CD4-positive, alpha-beta T cell treated with Interleukin-4 for 4 hours (primary cell): ENCODE results near the gene TMEM11.

Source experiments
- DNase-seq: peaks from one replicate; pipeline ENCODE4 v3.0.0-alpha.2; 2020

Gene TMEM11, protein sequence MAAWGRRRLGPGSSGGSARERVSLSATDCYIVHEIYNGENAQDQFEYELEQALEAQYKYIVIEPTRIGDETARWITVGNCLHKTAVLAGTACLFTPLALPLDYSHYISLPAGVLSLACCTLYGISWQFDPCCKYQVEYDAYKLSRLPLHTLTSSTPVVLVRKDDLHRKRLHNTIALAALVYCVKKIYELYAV

DNA sequence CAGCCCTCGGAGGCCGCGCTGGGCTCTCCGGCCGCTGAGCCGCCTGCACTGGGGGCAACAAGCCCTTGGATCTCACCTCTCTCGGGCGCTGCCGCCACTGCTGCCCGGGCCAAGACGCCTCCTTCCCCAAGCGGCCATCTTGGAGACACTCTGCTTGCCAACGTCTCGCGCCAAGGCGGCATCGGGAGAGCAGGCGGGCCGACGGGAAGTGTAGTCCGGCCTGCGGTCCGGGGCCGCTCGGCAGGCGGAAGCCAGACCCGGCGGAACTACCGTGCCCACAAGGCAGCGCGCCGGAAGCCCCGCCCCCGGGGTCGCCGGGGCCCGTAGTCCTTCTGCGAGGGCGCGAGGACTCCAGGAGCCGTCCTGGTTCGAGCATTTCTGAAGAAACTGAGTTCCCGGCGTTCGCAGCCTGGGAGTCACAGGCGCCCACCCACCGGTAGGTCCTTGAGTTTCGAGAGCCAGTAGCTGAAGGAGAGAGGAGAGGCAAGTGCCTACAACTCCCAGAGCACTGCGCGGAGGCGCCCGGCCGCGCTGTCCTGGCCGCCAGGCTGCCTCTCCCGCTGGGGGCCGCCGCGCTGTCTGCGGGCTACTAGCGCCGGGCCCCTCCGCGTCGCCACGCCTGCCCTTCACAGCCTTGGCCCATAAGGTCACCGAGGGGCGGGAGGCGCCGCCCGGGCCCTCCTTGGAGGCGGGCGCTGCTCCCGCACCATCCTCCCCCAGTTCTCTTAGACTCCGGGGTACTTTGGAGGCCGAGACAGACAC is at the start of gene TMEM11:
TMEM11 (minus strand) TSS at position 147 of the 762 bp plus-strand sequence; CDS start at position 138, 9 bp downstream.
- DNase-seq = peak; percentile 93

DNA sequence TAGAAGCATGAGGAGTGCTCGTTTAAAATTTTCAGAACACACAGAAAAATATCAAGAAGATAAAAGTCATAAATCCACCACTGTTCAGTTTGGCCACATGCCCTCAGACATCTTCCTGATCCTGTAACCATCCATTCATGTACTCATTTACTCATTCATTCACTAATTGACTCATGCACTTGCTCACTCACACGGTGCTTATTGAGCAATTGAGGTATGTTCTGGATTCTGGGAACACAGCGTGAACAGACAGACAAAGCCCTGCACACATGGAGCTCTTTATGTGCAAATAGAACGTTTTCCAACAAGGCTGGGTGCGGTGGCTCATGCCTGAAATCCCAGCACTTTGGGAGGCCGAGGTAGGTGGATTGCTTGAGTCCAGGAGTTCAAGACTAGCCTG is 49.4 kb upstream of the TMEM11 start:
- no peak for DNase-seq

DNA sequence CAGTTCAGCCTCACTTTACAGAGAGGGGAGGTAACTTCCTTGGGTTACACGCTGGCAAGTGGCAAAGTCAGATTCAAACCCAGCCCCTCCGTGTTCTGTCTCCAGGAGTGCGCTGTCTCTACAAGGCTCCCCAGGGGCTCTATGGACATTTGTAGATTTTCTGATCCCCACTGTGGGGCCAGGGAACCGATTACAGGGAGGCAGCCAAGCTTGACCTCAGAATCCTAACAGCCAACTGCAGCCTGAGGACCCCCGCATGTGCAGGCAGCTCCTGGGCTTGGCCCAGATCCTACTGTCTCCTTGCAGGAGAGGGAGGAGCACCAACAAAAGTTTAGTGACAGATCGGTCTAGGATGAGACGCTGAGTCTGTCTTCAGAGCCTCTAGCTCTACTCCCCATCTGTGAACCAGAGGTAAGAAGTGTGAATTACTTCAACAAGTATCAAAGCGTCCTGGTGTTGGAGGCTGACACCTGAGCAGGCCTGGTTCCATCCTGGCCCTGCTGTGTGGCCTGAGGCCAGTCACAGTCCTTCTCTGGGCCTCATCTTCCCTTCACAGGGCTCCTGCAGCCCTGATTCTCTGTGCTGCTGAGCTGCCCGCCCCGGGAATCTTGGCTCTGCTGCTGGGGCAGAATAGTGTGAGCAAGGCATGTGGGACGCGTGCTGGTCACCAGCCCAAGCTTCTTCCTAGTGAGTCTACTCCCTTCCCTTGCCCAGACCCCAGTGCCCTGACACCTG is 48.5 kb upstream of the TMEM11 start:
- DNase-seq = no peak

DNA sequence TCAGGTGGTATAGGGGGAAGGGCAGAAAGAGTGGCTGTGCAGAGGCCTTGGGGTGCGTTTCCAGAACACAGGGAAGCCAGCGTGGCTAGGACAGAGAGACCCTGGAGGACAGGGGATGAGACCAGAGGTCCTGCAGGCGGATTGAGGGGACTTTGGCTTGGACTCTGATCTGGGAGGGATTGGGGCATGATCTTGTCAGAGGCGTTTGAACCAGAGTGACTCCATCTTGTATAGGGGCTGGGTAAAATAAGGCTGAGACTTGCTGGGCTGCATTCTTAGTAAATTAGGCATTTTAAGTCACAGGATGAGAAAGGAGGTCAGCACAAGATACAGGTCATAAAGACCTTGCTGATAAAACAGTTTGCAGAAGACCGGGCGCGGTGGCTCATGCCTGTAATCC is 44.6 kb upstream of the TMEM11 start:
- no peak for DNase-seq

DNA sequence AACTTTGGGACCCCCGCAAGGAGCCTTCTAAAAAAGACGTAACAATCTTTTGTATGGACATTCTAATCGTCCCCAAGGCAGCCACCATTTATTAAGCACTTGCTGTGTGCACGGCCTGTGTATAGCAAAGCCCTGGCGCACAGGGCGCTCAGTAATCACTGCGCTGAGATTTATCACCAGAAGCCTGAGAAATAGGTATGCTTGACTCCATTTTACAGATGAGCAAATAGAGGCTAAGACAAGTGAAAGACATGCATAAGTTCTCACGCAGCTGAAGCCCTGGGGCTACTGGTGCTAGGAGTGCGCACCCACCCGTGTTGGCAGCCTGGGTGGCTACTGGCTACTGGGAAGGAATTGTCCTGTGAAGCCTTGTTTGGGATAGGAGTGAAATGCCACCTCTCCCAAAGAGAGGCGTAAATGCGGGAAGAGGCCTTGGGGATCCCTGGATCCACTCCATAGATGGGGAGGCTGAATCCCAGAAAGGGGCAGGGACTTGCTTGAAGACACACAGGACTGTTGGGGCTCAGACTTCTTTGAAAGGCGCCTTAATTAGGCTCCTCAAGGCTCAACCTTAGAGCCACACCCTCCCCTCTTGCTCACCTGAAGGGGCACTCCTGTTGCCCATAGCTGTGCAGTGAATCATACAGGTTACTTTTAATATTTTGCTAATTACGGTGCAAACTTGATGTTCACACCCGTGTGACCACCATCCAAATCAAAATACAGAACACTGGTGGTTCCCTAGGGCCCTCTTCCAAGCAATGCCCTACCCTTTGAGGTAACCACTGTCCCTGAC is 39.9 kb upstream of the TMEM11 start:
- DNase-seq = no peak

DNA sequence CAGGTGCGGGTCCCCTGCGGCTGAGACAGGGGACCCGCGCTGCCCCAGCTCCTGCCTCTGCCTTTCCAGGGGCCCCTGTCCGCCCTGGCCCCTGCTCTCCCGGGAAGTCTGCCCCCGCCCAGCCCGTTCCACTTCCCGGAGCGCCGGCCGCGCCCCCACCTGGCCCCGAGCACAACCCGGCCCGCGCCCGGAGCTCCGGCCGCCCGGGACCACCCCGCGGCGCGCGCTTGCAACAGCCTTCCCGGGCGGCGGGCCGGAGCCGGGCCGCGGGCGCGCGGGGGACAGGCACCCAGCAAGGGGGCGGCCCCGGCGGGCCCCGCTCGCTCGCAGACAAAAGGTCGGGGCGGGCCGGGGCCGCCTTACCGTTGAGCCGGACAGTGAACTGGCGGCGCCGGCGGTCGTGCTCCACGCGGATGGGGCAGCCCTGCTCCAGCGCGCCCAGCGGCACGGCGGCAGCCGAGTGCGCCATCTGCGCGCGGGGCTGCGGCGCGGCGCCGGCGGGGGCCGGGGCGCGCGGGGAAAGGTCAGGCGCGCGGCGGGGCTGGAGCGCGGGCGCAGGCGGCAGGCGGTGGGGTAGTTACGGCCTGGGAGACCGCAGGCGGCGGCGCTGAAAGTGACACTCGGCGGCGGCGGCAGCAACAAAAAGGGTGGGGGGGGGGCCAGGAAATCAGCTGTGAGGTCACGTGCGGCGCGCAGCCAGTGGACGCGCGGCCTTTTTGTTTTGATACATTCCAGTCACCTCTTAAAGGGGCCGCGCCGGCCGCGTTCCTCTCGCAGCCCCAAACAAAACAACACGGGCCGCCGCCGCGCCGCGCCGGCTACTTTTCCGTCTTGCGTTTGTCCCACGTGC is 39.1 kb upstream of the TMEM11 start, which contains the start of gene NATD1:
NATD1 (minus strand) TSS at position 615 of the 850 bp plus-strand sequence; CDS start at position 469, 146 bp downstream.
- peak; percentile 78 for DNase-seq

DNA sequence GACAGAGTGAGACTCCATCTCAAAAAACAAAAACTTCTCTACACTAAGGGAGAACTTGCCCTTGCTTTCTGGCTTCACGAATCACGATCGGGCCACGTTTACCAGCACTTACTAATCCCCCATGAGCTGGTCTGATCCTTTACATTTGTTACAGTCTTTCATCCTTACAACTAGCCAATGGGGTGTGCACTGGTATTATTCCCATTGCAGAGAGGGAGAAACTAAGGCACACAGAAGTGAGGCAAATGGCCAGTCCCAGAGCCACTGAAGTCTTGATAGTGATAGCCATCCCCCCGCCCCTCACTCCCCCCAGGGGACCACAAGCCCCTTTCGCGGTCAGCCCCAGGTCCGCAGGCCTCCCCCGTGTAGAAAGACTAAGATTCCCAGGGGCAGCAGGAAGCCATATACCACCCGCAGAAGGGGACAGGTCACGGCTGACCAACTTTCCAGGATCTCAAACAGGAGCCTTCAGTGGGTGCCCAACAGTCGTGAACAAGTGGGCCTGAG is 38.4 kb upstream of the TMEM11 start:
- DNase-seq = no peak

DNA sequence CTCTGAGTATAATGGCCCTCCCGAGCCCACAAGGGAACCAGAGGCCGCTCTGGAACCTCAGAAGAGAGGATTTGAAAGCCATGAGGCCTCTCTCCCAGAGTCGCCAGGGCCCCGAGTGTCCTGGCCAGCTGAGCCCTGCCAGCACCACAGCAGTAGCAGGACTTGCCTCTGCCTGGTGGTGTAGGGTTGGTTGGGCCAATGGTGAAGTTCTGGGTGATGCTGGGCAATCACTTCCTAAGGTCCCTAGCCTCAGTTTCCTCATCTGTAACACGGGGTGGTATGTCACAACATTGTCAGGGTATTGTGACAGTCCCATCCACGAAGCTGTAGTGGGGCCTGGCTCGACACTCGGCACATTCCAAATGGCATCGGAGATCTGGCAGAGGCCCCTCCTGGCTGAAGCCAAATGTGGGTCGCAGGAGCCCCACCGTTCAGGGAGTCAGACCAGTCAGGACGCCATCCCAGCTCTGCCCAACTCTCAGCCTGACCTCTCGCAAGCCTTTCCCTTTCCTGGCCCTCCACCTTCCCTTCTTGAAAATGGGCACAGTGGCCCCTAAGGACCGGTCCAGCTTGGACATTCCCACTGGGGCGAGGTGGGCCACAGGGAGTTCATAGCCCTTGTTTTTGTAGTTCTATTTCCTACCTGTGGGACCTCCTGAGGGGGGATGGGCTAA is 37.5 kb upstream of the TMEM11 start:
- DNase-seq = no peak

DNA sequence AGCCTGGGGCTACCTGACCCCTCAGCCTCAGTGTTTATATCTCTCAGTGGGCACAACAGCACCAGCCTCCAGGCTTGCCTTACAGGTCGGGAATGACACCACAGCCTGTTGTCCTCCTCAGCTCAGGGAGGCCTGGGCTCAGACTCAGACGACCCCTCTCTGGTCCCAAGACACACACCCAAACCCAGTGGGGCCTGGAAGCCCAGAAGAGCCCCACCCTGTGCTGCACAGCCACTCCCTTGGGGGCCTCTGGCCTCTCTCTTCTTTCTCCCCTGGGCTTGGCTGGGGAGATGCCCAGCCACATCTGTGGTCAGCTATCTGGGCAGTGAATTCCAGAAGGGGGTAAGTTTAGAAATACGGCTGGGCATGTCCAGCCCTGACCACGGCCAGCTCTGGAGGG is 36.9 kb upstream of the TMEM11 start:
- DNase-seq = no peak

DNA sequence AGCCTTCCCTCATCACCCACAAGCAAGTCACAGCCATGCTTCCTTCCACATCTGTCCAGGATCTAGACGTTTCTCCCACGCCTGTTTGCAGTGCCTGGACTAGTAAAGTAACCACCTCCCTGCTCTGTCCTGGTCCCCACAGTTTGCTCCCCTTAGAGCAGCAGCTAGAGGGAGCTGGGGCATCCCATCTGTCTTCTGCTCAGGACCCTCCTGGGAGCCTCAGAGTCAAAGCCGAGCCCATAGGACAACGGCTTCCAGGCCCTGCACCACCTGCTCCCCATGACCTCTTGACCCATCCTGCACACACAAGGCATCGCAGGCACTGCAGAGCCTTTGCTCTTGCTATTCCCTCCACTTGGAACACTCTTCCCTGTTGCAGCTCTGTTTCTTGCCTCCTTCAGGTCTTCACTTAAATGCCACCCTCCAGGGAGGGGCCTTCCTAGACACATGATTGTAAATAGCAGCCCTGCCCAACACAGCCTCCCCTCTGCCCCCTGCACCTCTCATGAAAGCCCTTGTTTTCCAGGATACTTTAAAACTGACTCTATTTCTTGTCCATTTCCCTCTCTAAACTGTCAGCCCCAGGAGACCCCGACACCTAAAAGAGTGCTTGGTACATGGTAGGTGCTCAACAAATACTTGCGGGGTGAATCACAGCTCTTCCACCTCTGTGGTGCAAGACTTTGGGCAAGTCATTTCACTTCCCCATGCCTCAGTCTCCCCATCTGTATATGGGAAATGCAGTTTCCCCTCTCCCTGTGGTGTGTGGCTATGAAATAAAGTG is 36.2 kb upstream of the TMEM11 start:
- DNase-seq = no peak

DNA sequence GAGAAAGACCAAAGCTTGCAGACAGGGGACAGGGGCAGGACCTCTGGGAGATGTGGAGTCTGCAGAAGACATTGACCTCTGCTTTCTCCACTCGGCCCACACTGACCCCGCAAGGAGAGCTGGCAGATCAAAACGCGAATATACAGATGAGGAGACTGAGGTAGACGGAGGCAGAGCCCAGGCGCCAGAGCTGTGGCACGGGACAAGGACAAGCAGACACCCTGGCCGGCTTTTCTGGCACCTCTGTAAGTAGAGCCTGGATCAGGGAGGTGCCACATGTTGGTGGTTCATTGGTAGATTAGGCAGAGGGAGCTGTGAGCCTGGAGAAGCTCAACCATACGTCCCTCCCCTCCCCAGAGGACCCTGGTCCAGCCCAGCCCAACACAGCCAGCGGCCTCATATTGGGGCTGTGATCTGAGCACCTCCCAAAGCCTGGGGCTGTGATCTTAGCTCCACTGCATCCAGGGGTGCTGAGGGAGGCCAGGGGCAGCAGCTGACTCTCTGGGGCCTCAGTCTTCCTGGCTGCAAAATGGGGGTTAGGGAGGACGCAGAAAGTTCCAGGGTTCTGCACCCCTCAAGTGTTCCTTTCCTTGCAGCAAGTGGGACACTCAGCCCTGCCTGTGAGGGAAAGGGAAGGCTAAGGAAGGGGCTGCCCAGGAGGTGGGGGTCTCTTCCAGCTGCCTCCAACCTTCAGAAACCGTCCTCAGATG is 35.3 kb upstream of the TMEM11 start:
- DNase-seq = no peak

DNA sequence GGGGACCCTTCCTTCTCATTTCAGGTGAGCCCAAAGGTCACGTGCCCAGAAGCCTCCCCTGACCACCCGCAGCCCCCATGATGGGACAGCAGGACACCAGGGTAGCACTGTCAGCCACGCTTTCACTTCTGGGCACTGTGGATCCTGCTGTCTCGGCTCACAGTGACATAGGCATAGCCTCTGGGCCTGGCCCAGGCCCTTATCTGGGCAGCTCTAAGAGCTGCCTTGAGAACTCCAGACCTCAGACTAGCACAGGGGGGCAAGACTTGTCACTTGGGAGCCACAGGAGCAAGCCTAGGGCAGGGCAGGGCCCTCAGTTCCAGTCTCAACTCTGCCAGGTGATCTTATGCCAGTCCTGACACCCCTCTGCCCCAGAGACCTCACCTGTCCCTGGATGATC is 34.5 kb upstream of the TMEM11 start:
- no peak for DNase-seq

DNA sequence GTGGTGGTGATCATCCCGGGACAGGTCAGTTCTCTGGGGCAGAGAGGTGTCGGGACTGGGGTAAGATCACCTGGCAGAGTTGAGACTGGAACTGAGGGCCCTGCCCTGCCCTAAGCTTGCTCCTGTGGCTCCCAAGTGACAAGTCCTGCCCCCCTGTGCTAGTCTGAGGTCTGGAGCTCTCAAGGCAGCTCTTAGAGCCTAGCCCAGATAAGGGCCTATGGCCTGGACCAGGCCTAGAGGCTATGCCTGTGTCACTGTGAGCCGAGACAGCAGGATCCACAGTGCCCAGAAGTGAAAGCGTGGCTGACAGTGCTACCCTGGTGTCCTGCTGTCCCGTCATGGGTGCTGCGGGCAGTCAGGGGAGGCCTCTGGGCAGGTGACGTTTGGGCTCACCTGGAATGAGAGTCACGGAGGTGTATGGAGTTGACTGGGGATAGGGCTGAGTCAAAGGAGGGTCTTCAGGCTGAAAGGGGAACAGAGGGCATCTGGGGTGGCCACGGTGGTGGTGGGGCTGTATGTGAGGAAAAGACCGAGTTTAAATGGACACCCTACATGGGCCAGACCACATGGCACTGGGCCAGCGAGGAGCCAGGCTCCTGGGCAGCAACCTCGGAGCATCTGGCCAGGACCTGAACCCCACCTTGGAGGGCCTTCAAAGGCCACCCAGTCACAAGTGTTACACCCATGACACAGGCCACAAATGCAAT is 33.7 kb upstream of the TMEM11 start:
- DNase-seq = no peak

DNA sequence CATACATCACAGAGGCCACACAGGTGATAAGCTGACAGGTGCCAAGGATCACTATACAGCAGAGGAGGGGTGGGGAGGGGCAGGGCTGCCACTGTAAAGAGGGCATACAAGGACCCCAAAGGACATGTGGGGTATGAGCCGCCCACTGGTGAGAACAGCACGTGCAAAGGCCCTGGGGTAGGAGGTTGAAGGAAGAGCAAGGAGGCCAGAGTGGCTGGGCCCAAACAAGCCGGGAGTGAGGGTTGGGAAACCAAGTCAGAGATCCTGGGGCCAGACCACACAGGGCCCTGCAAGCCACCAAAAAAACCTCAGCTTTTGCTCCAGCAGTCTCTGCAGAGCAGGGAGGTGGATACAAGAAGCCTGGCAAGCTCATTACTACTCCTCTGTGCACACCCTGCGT is 32.7 kb upstream of the TMEM11 start:
- DNase-seq = no peak

DNA sequence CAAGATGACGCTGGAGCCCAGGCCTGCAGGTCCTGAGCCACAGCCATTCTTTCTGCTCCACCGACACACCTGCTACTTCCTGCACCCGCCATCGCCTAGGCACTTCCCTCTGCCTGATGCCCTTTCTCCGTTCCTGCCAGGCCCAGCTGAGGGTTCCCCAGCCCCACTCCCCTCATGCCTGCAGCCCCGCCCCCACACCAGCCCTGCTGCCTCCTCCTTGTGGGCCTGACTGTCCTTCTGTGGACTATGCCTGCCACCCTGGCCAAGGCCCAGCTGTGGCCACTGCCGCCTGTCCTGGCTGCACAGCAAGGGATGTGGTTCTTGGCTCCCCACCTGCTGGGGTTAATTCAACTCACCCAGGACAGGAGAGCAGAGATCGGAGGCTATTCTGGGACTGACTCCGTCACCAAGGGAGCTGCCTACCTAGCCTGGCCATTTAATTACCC is 31.7 kb upstream of the TMEM11 start:
- no peak for DNase-seq

DNA sequence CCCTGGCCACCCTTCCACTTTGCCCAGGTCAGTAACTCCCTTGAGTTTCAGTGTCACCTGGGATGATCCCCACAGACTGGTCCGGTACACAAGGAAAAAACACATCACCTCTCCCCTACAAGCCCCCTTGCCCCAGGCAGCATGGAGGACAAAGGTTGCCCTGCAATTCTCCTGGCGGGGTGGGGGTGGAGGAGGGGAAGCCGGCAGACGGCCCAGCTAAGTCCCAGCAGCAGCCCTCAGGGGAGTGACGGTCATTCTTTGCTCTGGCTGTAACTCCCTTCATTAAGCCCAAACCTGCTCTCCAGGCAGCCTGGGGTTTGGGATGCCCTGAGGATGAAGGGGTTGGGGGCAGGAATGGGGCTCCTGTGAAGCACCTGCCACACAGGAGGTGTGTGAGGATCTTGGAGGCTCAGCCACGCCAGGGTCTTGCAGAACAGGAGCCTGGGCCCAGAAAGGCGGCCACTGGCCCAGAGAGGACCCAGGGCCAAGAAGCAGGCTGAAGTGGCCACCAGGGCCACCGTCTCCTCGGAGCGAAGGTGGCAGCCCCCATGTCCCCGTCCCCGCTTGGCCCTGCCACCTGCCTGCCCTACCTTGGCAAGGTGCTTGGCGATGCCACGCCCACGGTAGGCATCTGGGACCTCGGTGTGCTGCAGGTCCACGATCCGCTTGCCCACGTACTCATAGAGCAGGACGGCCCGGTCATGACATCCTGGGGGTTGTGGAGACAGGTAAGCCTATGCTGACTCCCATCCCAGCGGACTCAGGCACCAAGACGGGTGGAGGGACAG is 29.7 kb upstream of the TMEM11 start:
- DNase-seq = no peak

DNA sequence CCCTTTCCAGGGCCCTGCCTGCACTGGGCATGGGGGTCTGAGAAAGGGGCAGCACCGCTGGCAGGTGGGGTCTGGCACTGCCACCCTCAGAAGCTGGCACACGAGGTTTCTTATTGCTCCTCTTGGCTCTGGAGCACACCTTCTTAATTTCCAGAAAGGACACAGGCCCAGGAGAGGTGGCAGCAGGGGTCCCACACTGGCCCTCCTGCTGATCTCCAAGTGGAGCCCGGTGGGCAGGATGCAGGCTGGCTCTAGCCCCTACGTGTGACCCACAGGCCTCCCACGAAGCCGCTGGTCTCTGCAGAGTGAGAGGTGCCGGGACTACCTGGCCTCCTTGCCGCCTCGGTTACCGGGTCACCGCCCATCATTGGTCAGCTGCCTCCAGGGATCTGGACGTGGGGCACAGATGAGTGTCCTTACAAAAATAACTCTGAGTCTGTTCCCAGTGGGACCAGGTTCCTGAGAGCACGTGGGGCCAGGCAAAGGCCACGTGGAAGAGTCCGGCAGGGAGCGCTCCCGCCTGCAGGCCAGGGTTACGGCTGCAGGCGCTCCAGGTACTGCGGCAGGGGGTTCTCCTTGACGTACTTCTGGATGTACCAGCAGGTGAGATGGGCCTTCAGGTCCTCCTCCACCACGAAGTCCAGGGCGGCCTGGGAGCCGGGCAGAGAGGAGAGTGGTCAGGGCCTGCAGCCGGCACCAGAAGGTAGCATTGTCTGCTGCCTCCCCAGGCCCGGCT is 29.0 kb upstream of the TMEM11 start:
- DNase-seq = no peak
